ENCODE data around the gene NSMF.

NSMF gene

GRCh38 chr9:137498720-137499150, 39.6 kb upstream of the NSMF start:
- CTCF ChIA-PET: no interaction called here
- TF ChIP-seq ZNF513 (tag by site-specific recombination; IDR thresholded peaks at IDR 0.05): no peak
- no peak for TF ChIP-seq ZNF37A (tag by site-specific recombination; IDR thresholded peaks at IDR 0.05)
- TF ChIP-seq ZNF585B (tag by site-specific recombination; IDR thresholded peaks at IDR 0.05): no peak
- TF ChIP-seq MYNN (tag by site-specific recombination; IDR thresholded peaks at IDR 0.05; ENCODE audit: borderline replicate concordance): no peak
- no peak for TF ChIP-seq ZNF660 (tag by site-specific recombination; IDR thresholded peaks at IDR 0.05)
- no peak for TF ChIP-seq PATZ1 (tag by site-specific recombination; IDR thresholded peaks at IDR 0.05)
- no peak for TF ChIP-seq RBAK (tag by site-specific recombination; IDR thresholded peaks at IDR 0.05)
- no peak for TF ChIP-seq ZNF701 (tag by site-specific recombination; IDR thresholded peaks at IDR 0.05)
- TF ChIP-seq OVOL3 (tag by site-specific recombination; IDR thresholded peaks at IDR 0.05): no peak
- TF ChIP-seq ZNF16 (tag by site-specific recombination; IDR thresholded peaks at IDR 0.05; ENCODE audit: low read depth): no peak
- no peak for TF ChIP-seq ZSCAN5A (tag by site-specific recombination; IDR thresholded peaks at IDR 0.05)
- no peak for TF ChIP-seq ZNF549 (tag by site-specific recombination; IDR thresholded peaks at IDR 0.05)
- no peak for TF ChIP-seq YY1 (tag by site-specific recombination; IDR thresholded peaks at IDR 0.05)
- TF ChIP-seq ZNF639 (tag by site-specific recombination; IDR thresholded peaks at IDR 0.05): no peak
- TF ChIP-seq ZBTB11 (tag by site-specific recombination; conservative IDR thresholded peaks at IDR 0.05; ENCODE audit: low read depth): no peak
- no peak overlapping the region for H3K27ac ChIP-seq (ENCODE audit: extremely low read depth, low read depth, low read length)
- no peaks in the 10 kb centered on the region for H3K9me3 ChIP-seq (ENCODE audit: control insufficient read depth, insufficient read depth, low read depth, low read length)
- no peak overlapping the region for H3K4me3 ChIP-seq (ENCODE audit: low read depth, low read length)
- no peaks in the 10 kb centered on the region for H3K4me1 ChIP-seq (ENCODE audit: control insufficient read depth, insufficient read depth, low read length)
- no peaks in the 10 kb centered on the region for H3K36me3 ChIP-seq (ENCODE audit: control insufficient read depth in 2 of 2, insufficient read depth in 1 of 2, low read length in 2 of 2)
- POLR2A ChIA-PET: no interaction called here

All from HEK293 (cell line).